T-helper 22 cell (primary cell): Measurements from ENCODE around the gene CYTH2.
"Not testable (repeated sequence)": the region's sequence is repeated elsewhere in the genome, so short reads cannot be mapped to it uniquely, and the experiment has no call there.

Experiments
- DNase-seq: peaks from one replicate; pipeline ENCODE4 v3.0.0-alpha.2; 2020; ENCODE audit warnings: low read depth

Gene CYTH2

GRCh38 chr19:48512504-48513288, 43.5 kb downstream of the CYTH2 start:
- DNase-seq: no peak

GRCh38 chr19:48513289-48514122, 44.3 kb downstream of the CYTH2 start:
- peak; percentile 62 for DNase-seq

- no peak for DNase-seq
Measured at GRCh38 chr19:48514123-48514458, 44.9 kb downstream of the CYTH2 start.

GRCh38 chr19:48516536-48516935, 47.4 kb downstream of the CYTH2 start:
- no peak for DNase-seq

GRCh38 chr19:48518207-48518606, 49.0 kb downstream of the CYTH2 start:
- DNase-seq: no peak

- not testable (repeated sequence) for DNase-seq
Measured at GRCh38 chr19:48519426-48519825, 50.3 kb downstream of the CYTH2 start.

- no peak for DNase-seq
Measured at GRCh38 chr19:48520134-48520533, 51.0 kb downstream of the CYTH2 start.

- no peak for DNase-seq
Measured at GRCh38 chr19:48524221-48524620, 55.1 kb downstream of the CYTH2 start.

GRCh38 chr19:48524732-48525131, 55.6 kb downstream of the CYTH2 start:
- no peak for DNase-seq

- DNase-seq: no peak
Measured at GRCh38 chr19:48529156-48529555, 60.0 kb downstream of the CYTH2 start.

- DNase-seq: no peak
Measured at GRCh38 chr19:48530066-48530720, 61.0 kb downstream of the CYTH2 start.

GRCh38 chr19:48530770-48531169, 61.6 kb downstream of the CYTH2 start:
- DNase-seq: no peak
